GM19240 (cell line): ENCODE measurements around the gene MBOAT7.
"Not testable (repeated sequence)": the region's sequence is repeated elsewhere in the genome, so short reads cannot be mapped to it uniquely, and the experiment has no call there.

ENCODE experiments used
- DNase-seq: peaks from one replicate; pipeline ENCODE4 v3.0.0; 2011; ENCODE audit warnings: low spot score; ENCODE audit not compliant: insufficient read length

MBOAT7 gene

DNA sequence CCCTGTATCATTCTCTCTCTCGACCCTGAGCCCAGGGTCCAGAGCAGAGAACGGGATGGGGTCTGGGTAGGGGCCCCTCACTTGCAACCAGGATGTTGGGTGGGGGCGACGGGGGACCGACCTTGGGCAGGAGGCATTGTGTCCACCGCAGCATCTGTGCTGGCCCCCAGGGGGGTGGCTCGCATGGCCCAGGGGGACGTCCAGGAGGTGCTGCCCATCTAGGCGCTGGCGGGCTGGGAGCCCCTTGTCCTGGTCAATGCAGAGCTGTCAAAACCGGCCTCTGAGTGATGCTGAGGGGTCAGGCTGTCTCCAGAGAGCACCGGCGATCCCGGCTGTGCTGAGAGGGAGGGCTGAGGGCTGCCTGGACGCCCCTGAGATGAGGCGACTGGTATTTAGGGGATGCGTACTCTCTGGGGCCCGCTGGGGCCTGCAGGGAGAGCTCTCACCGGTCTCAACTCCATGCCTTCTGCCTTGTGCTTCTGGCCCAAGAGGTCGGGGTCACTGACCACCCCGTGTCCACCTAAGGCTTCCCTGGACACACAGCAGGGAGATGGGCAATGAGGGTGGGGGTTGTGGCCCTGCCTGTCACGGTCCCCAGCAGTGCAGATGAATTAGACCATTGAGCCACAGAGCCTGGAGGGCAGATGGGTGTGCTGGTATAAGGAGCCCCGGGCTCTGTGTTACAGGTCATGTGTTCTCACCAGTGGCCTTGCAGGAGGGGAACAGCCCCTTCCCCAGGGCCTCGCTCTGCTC is 19.9 kb upstream of the MBOAT7 start:
- DNase-seq, result no peak

DNA sequence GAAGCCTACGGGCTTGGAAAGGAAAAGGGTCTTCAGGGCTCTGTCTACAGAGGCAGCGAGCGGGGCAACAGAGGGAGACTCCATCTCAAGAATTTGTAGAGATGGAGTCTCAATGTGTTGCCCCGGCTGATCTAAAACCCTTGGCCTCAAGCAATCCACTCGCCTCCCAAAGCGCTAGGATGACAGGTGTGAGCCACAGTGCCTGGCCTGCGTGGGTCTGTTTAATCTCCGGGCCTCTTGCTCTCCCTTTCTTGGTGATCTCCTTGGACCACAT is 19.3 kb upstream of the MBOAT7 start:
- no peak for DNase-seq

DNA sequence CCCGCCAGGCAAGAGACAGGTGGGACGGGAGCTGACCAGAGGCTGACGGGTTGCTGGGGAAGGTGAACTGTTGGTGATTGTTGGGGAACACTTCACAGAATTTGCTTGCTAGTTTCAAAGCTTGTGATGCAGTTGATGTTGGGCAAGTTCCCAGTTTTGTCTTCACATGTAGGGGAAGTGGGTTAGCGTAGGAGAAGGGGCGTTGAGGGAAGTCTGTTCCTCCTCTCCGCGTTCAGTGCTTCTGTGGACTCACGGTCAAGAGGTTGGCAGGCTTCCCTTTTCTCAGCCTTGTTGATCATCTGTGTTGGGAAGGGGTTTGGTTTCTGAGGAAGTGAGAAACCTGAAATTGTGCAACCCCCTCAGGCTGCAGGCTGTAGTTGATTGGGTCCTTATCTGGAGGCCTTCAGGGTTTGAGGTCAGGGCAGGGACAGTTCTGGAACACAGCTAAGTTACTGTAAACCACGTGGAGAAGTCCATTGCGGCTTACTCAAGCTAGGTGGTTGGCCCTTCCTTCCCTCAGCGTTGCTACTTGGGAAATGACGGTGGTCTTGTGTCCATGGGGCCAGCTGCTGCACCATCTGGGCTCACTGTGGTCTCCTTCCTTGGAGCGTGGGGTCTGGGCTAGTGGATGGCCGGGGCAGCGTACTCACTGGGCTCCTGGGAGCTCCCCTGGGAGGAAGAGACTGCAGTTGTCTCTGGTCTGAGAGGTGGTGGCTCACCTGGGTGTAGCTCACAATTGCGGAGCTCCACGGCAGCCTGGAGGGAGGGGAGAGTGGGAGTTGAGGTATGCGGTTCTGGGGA is 18.8 kb upstream of the MBOAT7 start:
- DNase-seq, result no peak

DNA sequence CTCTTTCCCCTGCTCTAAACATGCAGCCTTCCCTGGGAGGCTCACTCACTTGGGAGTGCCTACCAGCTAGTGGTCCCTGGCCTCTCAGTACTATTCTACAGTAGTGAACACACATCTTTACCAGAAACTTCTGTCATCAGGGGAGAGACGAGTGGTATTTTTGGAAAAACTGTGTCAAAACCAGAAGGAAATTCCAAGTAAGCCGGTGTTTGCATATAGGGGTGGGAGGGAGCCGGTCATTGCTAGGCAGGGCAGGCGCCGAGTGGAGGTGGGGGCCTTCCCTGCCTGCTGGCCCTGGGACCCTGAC is 18.2 kb upstream of the MBOAT7 start:
- no peak for DNase-seq

DNA sequence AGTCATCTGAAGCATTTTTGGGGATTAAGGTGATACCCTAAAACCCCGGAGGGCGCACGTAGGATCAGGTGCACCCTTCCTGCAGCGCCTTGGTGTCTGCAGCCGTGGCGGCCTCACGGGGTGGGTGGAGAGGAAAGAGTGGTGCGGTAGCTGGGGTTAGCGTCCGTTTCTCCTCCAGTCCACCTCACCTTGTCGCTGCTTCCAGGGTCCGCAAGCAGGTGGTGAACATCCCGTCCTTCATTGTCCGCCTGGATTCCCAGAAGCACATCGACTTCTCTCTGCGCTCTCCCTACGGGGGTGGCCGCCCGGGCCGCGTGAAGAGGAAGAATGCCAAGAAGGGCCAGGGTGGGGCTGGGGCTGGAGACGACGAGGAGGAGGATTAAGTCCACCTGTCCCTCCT is 17.8 kb upstream of the MBOAT7 start:
- not testable (repeated sequence) for DNase-seq

DNA sequence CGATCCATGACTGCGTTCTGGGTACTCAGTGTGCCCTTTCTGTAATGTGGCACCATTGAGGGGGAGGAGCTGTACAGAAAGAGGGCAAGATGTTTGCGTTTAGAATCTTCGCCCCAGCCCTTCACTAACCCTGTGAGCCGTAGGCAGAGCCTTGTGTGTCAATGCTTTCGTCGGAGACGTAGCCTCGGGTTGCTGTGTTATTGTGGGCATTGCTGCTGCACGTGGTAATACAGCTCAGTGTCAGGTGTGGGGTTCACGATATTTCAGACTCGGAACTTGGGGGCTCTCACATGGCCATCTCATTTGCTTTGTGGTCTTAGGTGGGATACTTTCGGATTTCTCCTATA is 17.4 kb upstream of the MBOAT7 start:
- no peak for DNase-seq

DNA sequence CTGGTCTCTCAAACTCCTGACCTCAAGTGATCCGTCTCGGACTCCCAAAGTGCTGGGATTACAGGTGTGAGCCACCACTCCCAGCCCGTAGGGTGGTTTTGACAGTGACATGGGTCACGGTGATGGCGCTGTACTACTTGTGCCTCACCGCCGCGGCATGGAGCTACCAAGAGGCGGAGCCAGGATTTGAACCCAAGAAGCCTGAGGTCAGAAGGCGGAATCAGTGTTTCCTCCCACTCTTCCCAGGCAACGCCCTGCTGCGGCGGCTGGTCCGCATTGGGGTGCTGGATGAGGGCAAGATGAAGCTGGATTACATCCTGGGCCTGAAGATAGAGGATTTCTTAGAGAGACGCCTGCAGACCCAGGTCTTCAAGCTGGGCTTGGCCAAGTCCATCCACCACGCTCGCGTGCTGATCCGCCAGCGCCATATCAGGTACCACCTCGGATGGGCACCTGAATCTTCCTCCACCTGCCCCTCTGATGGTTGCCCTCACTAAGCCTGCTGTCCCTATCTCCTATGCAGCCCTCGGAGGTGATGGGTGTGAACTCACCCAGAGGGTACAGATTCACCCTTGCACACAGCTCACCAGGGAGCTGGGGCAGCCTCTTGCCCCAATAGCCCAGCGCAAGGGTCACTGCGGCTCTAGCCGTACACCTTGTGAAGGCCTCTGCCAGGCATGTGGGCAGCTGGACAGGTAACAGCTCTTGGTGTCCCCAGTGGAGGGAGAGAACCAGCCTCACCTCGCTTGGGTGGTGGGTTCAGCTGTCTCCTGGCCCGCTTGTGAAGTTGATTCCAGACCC is 16.9 kb upstream of the MBOAT7 start:
- no peak for DNase-seq

DNA sequence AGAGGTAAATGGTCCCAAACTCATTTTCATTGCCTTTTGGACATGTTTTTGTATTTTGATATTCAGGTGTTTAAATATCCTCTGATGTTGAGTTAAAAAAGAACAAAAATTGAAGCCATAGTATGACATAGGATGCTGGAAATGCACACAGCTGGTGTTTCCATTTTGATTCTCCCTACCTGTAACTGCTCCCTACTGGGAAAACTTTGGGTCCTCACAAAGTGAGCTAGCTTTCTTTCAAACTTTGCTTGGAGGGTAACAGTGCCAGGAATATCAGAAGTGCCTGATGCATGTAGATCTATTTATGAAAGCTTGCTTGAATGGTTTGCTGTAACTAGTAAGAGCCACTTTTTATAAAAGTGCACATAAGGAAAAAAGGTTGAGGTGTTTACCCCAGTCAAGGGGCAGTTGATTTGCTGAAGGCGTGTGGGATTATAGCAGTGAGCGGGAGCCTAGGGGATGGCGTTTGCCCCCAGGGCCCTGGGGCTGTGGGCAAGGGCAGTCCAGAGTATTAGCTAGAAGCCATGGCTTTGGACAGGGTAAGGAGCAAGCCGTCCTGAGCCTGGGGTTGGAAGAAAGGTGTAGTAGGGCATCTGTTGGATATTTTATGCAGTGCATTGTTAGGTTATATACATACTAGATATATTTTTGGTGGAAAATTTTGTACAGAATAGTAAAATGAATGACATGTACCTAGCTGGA is 15.5 kb upstream of the MBOAT7 start:
- DNase-seq, result no peak

DNA sequence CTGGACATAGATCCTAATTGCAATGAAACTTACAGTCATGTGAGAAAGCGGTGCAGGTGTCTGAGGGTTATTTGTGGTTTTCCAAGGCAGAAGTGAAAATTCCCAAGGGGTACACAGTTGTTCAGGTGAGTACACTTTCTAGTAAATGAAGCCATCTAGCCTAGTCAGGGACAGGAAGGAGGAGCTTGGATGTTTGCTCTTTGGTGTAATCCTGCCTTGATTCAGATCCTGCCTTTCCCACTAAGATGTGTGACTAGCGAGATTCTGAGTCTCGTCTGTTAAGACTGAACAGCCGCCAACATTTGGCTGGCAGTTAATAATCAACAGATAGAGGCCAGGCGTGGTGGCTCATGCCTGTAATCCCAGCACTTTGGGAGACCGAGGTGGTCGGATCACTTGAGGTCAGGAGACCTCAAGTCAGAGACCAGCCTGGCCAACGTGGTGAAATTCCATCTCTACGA is 13.8 kb upstream of the MBOAT7 start:
- DNase-seq, result no peak

DNA sequence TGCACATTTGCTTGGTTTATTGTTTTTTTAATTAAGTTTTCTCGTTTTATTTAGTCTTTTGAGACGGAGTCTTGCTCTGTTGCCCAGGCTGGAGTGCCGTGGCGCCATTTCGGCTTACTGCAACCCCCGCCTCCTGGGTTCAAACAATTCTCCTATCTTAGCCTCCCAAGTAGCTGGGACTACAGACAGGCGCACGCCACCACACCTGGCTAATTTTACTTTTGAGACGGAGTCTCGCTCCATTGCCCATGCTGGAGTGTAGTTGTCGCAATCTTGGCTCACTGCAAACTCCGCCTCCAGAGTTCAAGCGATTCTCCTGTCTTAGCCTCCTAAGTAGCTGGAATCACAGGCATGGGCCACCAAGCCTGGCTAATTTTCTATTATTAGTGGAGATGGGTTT is 12.6 kb upstream of the MBOAT7 start:
- no peak for DNase-seq

DNA sequence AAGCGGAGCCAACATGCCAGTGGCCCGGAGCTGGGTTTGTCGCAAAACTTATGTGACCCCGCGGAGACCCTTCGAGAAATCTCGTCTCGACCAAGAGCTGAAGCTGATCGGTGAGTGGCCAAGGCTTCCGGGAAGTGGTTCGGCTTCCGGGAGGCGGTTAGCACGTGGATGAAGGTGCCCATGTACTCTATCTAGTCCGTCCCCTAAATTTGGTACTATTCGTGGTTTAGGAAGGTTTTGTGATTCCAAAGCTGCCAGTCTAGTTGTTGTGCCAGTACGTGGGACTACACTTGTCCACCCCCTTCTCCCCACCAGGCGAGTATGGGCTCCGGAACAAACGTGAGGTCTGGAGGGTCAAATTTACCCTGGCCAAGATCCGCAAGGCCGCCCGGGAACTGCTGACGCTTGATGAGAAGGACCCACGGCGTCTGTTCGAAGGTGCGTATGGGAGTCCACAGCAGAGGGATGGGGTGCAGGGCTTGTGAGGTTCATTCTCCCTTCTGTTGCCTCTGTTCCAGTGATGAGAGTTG is 11.9 kb upstream of the MBOAT7 start:
- DNase-seq, result no peak

DNA sequence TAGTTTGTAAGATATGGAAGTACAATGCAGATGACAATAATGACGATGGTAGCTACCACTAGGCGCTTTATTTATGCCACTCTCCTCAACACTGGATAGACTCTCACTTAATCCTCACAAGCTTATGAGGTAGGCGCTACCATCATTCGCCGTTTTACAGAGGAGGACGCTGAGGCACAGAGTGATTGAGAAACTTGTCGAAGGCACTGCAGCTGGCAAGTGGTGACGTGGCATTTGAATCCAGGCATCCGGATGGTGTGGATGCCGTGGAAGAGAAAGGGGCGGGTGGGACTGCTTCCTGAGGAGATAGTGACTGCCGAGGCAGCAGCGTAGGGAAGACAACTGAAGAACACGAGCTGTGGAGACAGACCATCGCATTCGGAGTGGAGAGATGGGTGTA is 10.0 kb upstream of the MBOAT7 start:
- DNase-seq, result no peak

DNA sequence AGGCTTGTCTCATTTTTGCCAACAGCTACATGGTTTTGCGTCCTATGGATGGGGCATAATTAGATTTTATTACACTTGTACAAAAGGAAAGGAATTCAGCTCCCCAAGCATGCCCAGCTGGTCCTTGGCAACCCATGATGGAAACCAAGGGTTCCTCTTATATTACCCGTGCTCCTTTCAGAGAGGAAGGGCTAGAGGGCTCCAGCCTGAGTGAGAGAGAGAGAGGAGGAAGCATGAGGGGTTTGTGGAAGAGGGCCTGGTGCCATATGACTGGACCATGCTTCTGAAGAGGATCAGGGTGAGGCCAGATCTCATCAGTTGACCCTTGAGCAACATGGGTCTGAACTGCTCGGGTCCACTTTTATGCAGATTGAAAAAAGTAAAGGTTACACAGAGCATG is 7.7 kb upstream of the MBOAT7 start:
- DNase-seq, result no peak

DNA sequence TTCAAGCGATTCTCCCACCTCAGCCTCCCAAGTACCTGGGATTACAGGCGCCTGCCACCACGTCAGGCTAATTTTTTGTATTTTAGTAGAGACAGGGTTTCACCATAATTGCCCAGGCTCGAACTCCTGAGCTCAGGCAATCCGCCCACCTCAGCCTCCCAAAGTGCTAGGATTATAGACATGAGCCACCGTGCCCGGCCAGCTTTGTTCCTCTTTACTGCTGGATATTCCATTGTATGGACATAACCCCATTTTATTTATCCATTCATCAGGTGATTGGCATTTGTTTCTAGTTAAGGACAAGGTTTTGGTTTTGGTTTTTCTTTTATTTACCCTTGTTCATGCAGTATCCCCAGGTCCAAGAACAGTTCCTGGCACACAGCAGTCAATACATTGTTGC is 7.2 kb upstream of the MBOAT7 start:
- no peak for DNase-seq

DNA sequence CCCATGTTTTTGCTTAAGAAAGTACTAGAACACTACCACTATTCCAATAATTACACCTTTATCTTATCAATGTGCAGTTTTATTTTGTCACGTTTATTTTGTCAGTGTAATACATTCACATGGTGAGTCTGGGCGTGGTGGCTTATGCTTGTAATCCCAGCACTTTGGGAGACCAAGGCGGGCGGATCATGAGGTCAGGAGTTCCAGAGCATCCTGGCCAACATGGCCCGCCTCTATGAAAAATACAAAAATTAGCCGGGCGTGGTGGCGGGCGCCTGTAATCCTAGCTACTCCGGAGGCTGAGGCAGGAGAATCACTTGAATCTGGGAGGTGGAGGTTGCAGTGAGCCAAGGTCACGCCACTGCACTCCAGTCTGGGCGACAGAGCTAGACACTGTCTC is 5.1 kb upstream of the MBOAT7 start:
- DNase-seq, result not testable (repeated sequence)

DNA sequence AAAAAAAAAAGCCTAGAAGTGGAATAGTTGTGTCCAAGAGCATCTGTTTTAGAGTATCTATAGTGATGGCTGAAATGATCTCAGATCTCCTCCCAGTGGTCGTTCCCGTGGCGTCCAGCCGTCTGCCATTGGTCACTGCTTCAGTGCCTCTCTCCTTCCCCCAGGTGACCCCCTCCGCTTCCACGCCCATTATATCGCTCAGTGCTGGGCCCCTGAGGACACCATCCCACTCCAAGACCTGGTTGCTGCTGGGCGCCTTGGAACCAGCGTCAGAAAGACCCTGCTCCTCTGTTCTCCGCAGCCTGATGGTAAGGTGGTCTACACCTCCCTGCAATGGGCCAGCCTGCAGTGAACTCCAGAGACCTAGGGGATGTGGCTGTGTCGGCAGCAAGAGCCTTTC is 3.6 kb upstream of the MBOAT7 start:
- DNase-seq, result no peak

DNA sequence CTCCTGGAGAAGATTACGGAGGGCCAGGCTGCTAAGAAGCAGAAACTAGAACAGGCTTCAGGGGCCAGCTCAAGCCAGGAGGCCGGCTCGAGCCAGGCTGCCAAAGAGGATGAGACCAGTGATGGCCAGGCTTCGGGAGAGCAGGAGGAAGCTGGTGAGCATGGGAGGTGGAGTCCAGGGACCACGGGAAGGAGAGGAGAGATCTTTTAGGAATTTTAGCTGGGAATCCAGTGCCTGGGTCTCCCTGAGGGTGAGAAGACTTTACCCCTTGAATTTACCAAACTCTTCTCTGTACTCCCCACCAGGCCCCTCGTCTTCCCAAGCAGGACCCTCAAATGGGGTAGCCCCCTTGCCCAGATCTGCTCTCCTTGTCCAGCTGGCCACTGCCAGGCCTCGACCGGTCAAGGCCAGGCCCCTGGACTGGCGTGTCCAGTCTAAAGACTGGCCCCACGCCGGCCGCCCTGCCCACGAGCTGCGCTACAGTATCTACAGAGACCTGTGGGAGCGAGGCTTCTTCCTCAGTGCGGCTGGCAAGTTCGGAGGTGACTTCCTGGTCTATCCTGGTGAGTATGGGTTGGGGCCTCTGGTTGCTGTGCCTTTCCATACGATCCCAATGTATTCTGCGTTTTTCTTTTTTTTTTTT is 2.6 kb upstream of the MBOAT7 start:
- DNase-seq, result no peak

DNA sequence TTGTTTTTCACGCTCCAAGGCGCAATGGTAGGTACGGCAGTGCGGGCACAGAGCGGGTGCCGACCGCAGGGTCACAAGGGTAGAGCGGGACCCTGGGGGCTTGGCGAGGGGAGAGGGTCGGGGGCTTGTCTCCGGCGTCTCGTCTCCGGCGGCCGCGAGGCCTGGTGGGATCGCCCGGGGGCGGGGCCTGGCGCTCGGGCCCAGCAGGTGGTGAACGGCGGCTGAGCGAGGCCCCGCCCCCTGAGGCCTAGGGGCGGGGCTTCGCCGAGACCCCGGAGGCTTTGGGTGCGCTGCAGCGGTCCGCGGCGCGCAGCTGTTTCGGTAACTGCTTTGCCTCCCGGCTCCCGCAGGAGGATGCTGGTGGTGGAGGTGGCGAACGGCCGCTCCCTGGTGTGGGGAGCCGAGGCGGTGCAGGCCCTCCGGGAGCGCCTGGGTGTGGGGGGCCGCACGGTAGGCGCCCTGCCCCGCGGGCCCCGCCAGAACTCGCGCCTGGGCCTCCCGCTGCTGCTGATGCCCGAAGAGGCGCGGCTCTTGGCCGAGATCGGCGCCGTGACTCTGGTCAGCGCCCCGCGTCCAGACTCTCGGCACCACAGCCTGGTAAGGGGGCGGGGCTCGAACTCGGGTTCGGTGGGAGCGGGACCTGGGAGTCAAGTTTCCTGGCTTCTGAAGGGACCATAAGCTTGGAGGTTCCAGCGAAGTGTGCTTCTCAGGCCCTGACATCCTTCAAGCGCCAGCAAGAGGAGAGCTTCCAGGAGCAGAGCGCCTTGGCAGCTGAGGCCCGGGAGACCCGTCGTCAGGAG is 1.8 kb upstream of the MBOAT7 start, which contains the start of gene TSEN34:
TSS of gene TSEN34 (plus strand) at position 298 of the 800 bp plus-strand sequence. CDS start at position 355, 57 bp downstream.
- DNase-seq, result no peak

DNA sequence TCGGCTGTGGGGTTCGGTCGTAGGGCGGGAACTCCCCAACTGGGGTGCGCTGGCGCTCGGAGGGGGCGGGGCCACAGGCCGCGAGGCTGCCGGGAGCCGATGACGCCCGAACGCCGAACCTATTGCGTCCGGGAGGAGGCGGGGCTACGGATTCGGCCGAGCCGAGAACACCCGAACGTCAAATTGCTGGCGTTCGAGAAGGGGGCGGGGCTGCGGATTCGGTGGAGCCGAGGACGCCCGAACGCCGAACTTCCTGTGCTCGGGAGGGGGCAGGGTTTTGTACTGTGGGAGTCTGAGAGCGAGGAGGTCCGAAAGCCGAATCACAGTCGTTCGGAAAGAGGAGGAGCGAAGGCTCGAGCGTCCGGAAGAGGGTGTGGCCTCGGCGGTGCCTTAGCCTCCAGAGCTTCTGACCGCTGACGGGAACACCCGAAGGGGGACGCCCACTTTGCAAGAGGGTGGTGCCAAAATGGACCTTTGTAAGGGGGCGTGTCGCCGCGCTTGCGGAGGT is 1.2 kb upstream of the MBOAT7 start:
- no peak for DNase-seq
